GM21576 (cell line): ENCODE results near the gene CACNA2D3.

Source experiments
- ATAC-seq: cut with Tn5 transposase; IDR thresholded peaks from one replicate; pipeline ENCODE4 v1.9.1; 2021; ENCODE audit warnings: mild to moderate bottlenecking, moderate library complexity; ENCODE audit not compliant: unreplicated experiment

CACNA2D3 gene

GRCh38 chr3:54936561-54936960 is 814.2 kb downstream of the CACNA2D3 start:
- ATAC-seq = no peak

- ATAC-seq = no peak
Observed at GRCh38 chr3:54939557-54940300, 817.4 kb downstream of the CACNA2D3 start.

- ATAC-seq = no peak
Observed at GRCh38 chr3:54940971-54941370, 818.6 kb downstream of the CACNA2D3 start.

- ATAC-seq = no peak
Observed at GRCh38 chr3:54941690-54942362, 819.5 kb downstream of the CACNA2D3 start.

- ATAC-seq = no peak
Observed at GRCh38 chr3:54949491-54950044, 827.2 kb downstream of the CACNA2D3 start.

GRCh38 chr3:54950391-54951003 is 828.1 kb downstream of the CACNA2D3 start:
- ATAC-seq = no peak

GRCh38 chr3:54951405-54951804 is 829.1 kb downstream of the CACNA2D3 start:
- no peak for ATAC-seq

- no peak for ATAC-seq
Observed at GRCh38 chr3:54954022-54954421, 831.7 kb downstream of the CACNA2D3 start.

- ATAC-seq = no peak
Observed at GRCh38 chr3:54954521-54954920, 832.2 kb downstream of the CACNA2D3 start.

- ATAC-seq = no peak
Observed at GRCh38 chr3:54955496-54955895, 833.1 kb downstream of the CACNA2D3 start.

- no peak for ATAC-seq
Observed at GRCh38 chr3:54955941-54956340, 833.6 kb downstream of the CACNA2D3 start.

GRCh38 chr3:54957711-54958110 is 835.4 kb downstream of the CACNA2D3 start:
- ATAC-seq = no peak

GRCh38 chr3:54960082-54960481 is 837.7 kb downstream of the CACNA2D3 start:
- no peak for ATAC-seq

- ATAC-seq = no peak
Observed at GRCh38 chr3:54960701-54961100, 838.3 kb downstream of the CACNA2D3 start.

- no peak for ATAC-seq
Observed at GRCh38 chr3:54962200-54962599, 839.8 kb downstream of the CACNA2D3 start.

- ATAC-seq = no peak
Observed at GRCh38 chr3:54963641-54964040, 841.3 kb downstream of the CACNA2D3 start.

- no peak for ATAC-seq
Observed at GRCh38 chr3:54964081-54964480, 841.7 kb downstream of the CACNA2D3 start.

- no peak for ATAC-seq
Observed at GRCh38 chr3:54965746-54966145, 843.4 kb downstream of the CACNA2D3 start.

- no peak for ATAC-seq
Observed at GRCh38 chr3:54966979-54967378, 844.6 kb downstream of the CACNA2D3 start.

- ATAC-seq = no peak
Observed at GRCh38 chr3:54967731-54968161, 845.4 kb downstream of the CACNA2D3 start.

GRCh38 chr3:54968546-54969172 is 846.3 kb downstream of the CACNA2D3 start:
- no peak for ATAC-seq
